GM21529 (cell line): ENCODE results near the gene PHF3.
A peak's percentile ranks its signal among the peaks of the same experiment; 100 is the strongest.

Experiments
- ATAC-seq: cut with Tn5 transposase; IDR thresholded peaks from one replicate; pipeline ENCODE4 v1.9.1; 2021; ENCODE audit not compliant: unreplicated experiment

PHF3 gene

GRCh38 chr6:63759605-63760105, 124.1 kb downstream of the PHF3 start:
- ATAC-seq, result no peak

GRCh38 chr6:63760199-63760598, 124.6 kb downstream of the PHF3 start:
- ATAC-seq, result no peak

- peak; percentile 55 for ATAC-seq
These were observed 128.8 kb downstream of the PHF3 start for GRCh38 chr6:63764318-63764916.
